HL-60 (cell line): ENCODE measurements around the gene PCSK2.

Source experiments
- CTCF ChIP-seq: IDR thresholded peaks from one replicate; pipeline ENCODE4 v1.5.1; 2011; ENCODE audit warnings: low read length, control low read depth, inconsistent platforms; ENCODE audit not compliant: insufficient read depth
- POLR2AphosphoS5 ChIP-seq: IDR thresholded peaks from 2 replicates; pipeline ENCODE4 v1.6.1; 2012; ENCODE audit warnings: low read depth
- TF ChIP-seq, protein P1 (sequence below): IDR thresholded peaks from 2 replicates; pipeline ENCODE4 v1.6.1; 2012; ENCODE audit warnings: low read depth; ENCODE audit not compliant: insufficient replicate concordance

GRCh38 chr20:17391127-17391771, 164.4 kb downstream of the PCSK2 start:
- TF ChIP-seq CTCF = no peak
- TF ChIP-seq, protein P1, sequence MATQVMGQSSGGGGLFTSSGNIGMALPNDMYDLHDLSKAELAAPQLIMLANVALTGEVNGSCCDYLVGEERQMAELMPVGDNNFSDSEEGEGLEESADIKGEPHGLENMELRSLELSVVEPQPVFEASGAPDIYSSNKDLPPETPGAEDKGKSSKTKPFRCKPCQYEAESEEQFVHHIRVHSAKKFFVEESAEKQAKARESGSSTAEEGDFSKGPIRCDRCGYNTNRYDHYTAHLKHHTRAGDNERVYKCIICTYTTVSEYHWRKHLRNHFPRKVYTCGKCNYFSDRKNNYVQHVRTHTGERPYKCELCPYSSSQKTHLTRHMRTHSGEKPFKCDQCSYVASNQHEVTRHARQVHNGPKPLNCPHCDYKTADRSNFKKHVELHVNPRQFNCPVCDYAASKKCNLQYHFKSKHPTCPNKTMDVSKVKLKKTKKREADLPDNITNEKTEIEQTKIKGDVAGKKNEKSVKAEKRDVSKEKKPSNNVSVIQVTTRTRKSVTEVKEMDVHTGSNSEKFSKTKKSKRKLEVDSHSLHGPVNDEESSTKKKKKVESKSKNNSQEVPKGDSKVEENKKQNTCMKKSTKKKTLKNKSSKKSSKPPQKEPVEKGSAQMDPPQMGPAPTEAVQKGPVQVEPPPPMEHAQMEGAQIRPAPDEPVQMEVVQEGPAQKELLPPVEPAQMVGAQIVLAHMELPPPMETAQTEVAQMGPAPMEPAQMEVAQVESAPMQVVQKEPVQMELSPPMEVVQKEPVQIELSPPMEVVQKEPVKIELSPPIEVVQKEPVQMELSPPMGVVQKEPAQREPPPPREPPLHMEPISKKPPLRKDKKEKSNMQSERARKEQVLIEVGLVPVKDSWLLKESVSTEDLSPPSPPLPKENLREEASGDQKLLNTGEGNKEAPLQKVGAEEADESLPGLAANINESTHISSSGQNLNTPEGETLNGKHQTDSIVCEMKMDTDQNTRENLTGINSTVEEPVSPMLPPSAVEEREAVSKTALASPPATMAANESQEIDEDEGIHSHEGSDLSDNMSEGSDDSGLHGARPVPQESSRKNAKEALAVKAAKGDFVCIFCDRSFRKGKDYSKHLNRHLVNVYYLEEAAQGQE = no peak
- TF ChIP-seq POLR2AphosphoS5 = no peak
